Transverse colon (tissue), 3 donors: Measurements from ENCODE around the gene PYY.

Source experiments
- POLR2A ChIP-seq: fragments of 450-650 bp; IDR thresholded peaks from one replicate; pipeline ENCODE4 v1.6.1; 2016; ENCODE audit warnings: antibody characterized with exemption, mild to moderate bottlenecking, moderate library complexity
- TF ChIP-seq, protein P1 (sequence below), 5 experiments: fragments of 200-600 bp in 3 of 5; fragments of 450-650 bp in 2 of 5; sonication (generic) in 3 of 5; IDR thresholded peaks; 1 replicate in 2 of 5; 2 replicates in 3 of 5; pipeline ENCODE4 v1.5.1; 2016 to 2017; ENCODE audit warnings: antibody characterized with exemption in 5 of 5, inconsistent platforms in 3 of 5, mild to moderate bottlenecking in 2 of 5, moderate library complexity in 1 of 5

DNA sequence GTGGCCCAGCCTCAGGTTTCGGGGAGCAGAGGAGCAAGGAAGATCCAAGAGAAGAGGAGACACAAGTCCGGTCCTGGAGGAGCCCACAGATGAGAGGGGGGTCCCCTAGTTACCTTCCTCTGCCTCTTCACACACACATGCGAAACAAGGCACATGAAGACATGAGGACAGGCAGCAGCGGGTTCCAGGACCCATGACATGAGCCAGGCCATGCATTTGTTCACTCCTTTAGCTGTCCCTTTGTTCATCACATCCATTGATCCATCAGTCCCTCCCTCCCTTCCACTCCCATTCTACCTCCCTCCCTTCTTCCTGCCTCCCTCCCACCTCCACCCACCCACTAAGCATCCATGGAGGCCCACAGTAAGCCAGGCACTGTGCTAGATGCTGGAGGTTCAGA is 20.8 kb downstream of the PYY start:
- TF ChIP-seq, protein P1, sequence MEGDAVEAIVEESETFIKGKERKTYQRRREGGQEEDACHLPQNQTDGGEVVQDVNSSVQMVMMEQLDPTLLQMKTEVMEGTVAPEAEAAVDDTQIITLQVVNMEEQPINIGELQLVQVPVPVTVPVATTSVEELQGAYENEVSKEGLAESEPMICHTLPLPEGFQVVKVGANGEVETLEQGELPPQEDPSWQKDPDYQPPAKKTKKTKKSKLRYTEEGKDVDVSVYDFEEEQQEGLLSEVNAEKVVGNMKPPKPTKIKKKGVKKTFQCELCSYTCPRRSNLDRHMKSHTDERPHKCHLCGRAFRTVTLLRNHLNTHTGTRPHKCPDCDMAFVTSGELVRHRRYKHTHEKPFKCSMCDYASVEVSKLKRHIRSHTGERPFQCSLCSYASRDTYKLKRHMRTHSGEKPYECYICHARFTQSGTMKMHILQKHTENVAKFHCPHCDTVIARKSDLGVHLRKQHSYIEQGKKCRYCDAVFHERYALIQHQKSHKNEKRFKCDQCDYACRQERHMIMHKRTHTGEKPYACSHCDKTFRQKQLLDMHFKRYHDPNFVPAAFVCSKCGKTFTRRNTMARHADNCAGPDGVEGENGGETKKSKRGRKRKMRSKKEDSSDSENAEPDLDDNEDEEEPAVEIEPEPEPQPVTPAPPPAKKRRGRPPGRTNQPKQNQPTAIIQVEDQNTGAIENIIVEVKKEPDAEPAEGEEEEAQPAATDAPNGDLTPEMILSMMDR (IDR thresholded peaks at IDR 0.05) = no peak
- TF ChIP-seq POLR2A = no peak
